Astrocyte (in vitro differentiated cells and primary cell): ENCODE measurements around the gene PHKA2. TPM values are rescaled to one million over a fixed set of nuclear protein-coding genes. Genes with fewer than 3 reads are reported as not detected.
"Not testable (repeated sequence)": the region's sequence is repeated elsewhere in the genome, so short reads cannot be mapped to it uniquely, and the experiment has no call there.

Experiments used
- DNase-seq: peaks from one replicate; pipeline ENCODE4 v3.0.0-alpha.2; 2010; ENCODE audit warnings: low read depth
- FAIRE-seq: peaks from 2 replicates; lab custom pipeline; 2011; peaks lifted over from hg19 to GRCh38; lab: Jason Lieb, UNC
- H2AFZ ChIP-seq: 2 replicates; pipeline ENCODE4 v1.6.0; 2012; ENCODE audit warnings: low read depth, low read length, inconsistent platforms
- H3K27ac ChIP-seq: 2 replicates; pipeline ENCODE4 v1.5.1; 2011; ENCODE audit warnings: low read depth, low read length, inconsistent platforms
- H3K27me3 ChIP-seq: 2 replicates; pipeline ENCODE4 v1.6.0; 2011; ENCODE audit warnings: low read length, inconsistent platforms; ENCODE audit not compliant: insufficient read depth
- H3K36me3 ChIP-seq: 2 replicates; pipeline ENCODE4 v1.5.1; 2011; ENCODE audit warnings: low read length, inconsistent platforms; ENCODE audit not compliant: insufficient read depth
- H3K4me1 ChIP-seq: 2 replicates; pipeline ENCODE4 v1.5.1; 2011; ENCODE audit warnings: low read length, inconsistent platforms; ENCODE audit not compliant: insufficient read depth
- H3K4me2 ChIP-seq: 2 replicates; pipeline ENCODE4 v1.6.0; 2012; ENCODE audit warnings: low read length, inconsistent platforms
- H3K4me3 ChIP-seq: 2 replicates; pipeline ENCODE4 v1.5.1; 2011; ENCODE audit warnings: low read depth, mild to moderate bottlenecking, low read length, inconsistent platforms; ENCODE audit not compliant: insufficient read depth
- H3K79me2 ChIP-seq: 2 replicates; pipeline ENCODE4 v1.6.0; 2012; ENCODE audit warnings: mild to moderate bottlenecking, low read length, inconsistent platforms; ENCODE audit not compliant: insufficient read depth
- H3K9ac ChIP-seq: 2 replicates; pipeline ENCODE4 v1.6.0; 2012; ENCODE audit warnings: mild to moderate bottlenecking, low read length, inconsistent platforms
- H3K9me3 ChIP-seq: 2 replicates; pipeline ENCODE4 v1.5.1; 2012; ENCODE audit warnings: low read depth, mild to moderate bottlenecking, low read length, inconsistent platforms; ENCODE audit not compliant: insufficient read depth
- H4K20me1 ChIP-seq: 2 replicates; pipeline ENCODE4 v1.6.0; 2012; ENCODE audit warnings: low read length, inconsistent platforms; ENCODE audit not compliant: insufficient read depth
- H3K27ac Mint-ChIP-seq: one replicate; pipeline ENCODE4 v1.8.0; 2021; ENCODE audit warnings: mild to moderate bottlenecking, mixed read lengths; ENCODE audit not compliant: unreplicated experiment
- H3K27me3 Mint-ChIP-seq: one replicate; pipeline ENCODE4 v1.8.0; 2021; ENCODE audit warnings: low read depth, mixed read lengths; ENCODE audit not compliant: unreplicated experiment
- H3K36me3 Mint-ChIP-seq: one replicate; pipeline ENCODE4 v1.8.0; 2021; ENCODE audit warnings: low read depth, mixed read lengths; ENCODE audit not compliant: unreplicated experiment
- H3K4me1 Mint-ChIP-seq: one replicate; pipeline ENCODE4 v1.8.0; 2021; ENCODE audit warnings: low read depth, mixed read lengths; ENCODE audit not compliant: unreplicated experiment
- H3K4me3 Mint-ChIP-seq: one replicate; pipeline ENCODE4 v1.8.0; 2021; ENCODE audit warnings: mild to moderate bottlenecking, moderate library complexity, mixed read lengths; ENCODE audit not compliant: unreplicated experiment
- H3K9me3 Mint-ChIP-seq: one replicate; pipeline ENCODE4 v1.8.0; 2021; ENCODE audit warnings: mild to moderate bottlenecking, mixed read lengths; ENCODE audit not compliant: unreplicated experiment
- CTCF ChIP-seq: IDR thresholded peaks from 2 replicates; pipeline ENCODE4 v1.5.1; 2011; ENCODE audit warnings: low read depth, mild to moderate bottlenecking, inconsistent platforms, low read length, moderate library complexity; ENCODE audit not compliant: insufficient read depth
- EZH2 ChIP-seq: IDR thresholded peaks from 2 replicates; pipeline ENCODE4 v1.6.1; 2012; ENCODE audit warnings: mild to moderate bottlenecking, low read length, inconsistent platforms; ENCODE audit not compliant: insufficient read depth
- total RNA-seq: library from RNA; stranded (reverse); gene quantifications from 2 replicates; pipeline ENCODE4 v1.2.1, GENCODE V29; 2021

The PHKA2 gene
- total RNA-seq, 1 donor from 2014 or later, result 12.4 TPM

DNA sequence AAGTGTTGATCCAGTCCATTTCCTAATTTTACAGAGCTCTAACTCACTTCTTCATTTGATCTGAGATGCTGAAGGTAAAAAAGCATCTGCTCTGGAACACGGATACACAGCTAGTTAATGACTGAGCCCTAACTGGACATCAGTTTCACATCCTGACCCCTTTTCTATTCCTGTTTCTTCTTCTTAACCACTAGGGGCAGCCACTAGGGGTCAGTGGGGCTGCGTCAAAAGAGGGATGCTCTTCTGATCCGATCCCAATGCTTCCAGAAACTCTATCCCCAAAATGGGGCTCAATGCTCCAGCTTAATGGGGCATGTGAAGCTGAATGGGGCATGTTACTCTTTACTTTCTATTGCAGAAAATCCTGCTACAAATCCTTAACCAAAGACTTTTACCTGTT lies 33.4 kb upstream of the PHKA2 start:
- H2AFZ ChIP-seq, result no peak overlapping the region
- Mint-ChIP-seq H3K4me1 (no peaks in the 10 kb centered on the region), H3K9me3 (no peaks in the 10 kb centered on the region), H3K27me3 (peaks cover 1% of the 10 kb centered on the region), H3K27ac (no peak overlapping the region), H3K36me3 (peaks cover 3% of the 10 kb centered on the region), H3K4me3 (no peak overlapping the region)
- H3K4me1 ChIP-seq, result no peaks in the 10 kb centered on the region
- H3K4me3 ChIP-seq, result no peak overlapping the region
- no peak for DNase-seq
- H4K20me1 ChIP-seq, result no peaks in the 10 kb centered on the region
- no peaks in the 10 kb centered on the region for H3K36me3 ChIP-seq
- H3K79me2 ChIP-seq, result no peaks in the 10 kb centered on the region
- TF ChIP-seq EZH2, result no peak
- peak; percentile 33 for TF ChIP-seq CTCF
- no peak overlapping the region for H3K9ac ChIP-seq
- FAIRE-seq, result peak; percentile 85
- H3K27me3 ChIP-seq, result no peaks in the 10 kb centered on the region
- H3K27ac ChIP-seq, result no peak overlapping the region
- no peak overlapping the region for H3K4me2 ChIP-seq
- no peaks in the 10 kb centered on the region for H3K9me3 ChIP-seq

DNA sequence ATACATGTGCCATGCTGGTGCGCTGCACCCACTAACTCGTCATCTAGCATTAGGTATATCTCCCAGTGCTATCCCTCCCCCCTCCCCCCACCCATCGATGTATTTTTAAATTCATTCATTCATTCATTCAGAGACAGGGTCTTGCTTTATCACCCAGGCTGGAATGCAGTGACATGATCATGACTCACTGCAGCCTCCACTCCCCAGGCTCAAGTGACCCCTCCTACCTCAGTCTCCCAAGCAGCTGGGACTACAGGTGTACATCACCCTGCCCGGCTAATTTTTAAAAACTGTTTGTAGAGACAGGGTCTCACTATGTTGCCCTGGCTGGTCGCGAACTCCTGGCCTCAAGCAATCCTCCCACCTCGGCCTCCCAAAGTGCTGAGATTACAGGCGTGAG lies 32.7 kb upstream of the PHKA2 start:
- H4K20me1 ChIP-seq, H3K9me3 Mint-ChIP-seq, H3K27ac Mint-ChIP-seq, H3K9ac ChIP-seq, H3K27me3 ChIP-seq, FAIRE-seq, H3K27me3 Mint-ChIP-seq, H3K79me2 ChIP-seq, H3K36me3 ChIP-seq, H3K9me3 ChIP-seq, H3K36me3 Mint-ChIP-seq, DNase-seq, H3K4me1 Mint-ChIP-seq, H3K27ac ChIP-seq, H3K4me1 ChIP-seq, H3K4me3 Mint-ChIP-seq, H3K4me3 ChIP-seq, H3K4me2 ChIP-seq, H2AFZ ChIP-seq: not testable (repeated sequence)

DNA sequence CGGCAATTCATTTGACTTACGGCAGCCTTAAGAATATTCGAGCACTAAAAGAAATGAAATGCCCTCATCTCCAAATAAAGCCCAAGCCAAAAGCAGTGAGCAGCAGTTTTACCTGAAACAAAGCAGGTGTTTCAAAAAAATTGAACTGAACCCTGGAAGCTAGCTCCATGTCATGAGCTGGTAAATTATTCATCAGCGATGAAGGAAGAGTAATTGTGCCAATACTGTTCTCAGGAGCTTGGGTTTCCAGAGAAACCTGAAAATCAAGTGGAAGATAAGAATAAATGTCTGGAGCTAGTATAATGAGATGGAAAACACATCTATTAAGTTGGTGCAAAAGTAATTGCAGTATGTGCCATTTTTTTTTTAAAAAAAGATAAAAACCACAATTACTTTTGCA lies 24.0 kb upstream of the PHKA2 start:
- no peak overlapping the region for H2AFZ ChIP-seq
- DNase-seq (no peak), FAIRE-seq (no peak)
- H3K27ac ChIP-seq, result no peak overlapping the region
- H3K4me1 ChIP-seq, result no peaks in the 10 kb centered on the region
- H3K4me3 ChIP-seq, result no peak overlapping the region
- H3K27me3 ChIP-seq, result no peaks in the 10 kb centered on the region
- H3K4me1 Mint-ChIP-seq, result no peaks in the 10 kb centered on the region
- TF ChIP-seq CTCF (no peak), EZH2 (no peak)
- no peaks in the 10 kb centered on the region for H3K36me3 Mint-ChIP-seq
- H3K9me3 ChIP-seq, result no peaks in the 10 kb centered on the region
- no peaks in the 10 kb centered on the region for H4K20me1 ChIP-seq
- no peaks in the 10 kb centered on the region for H3K27me3 Mint-ChIP-seq
- H3K4me3 Mint-ChIP-seq, result no peak overlapping the region
- no peak overlapping the region for H3K9ac ChIP-seq
- H3K79me2 ChIP-seq, result no peaks in the 10 kb centered on the region
- no peak overlapping the region for H3K27ac Mint-ChIP-seq
- no peaks in the 10 kb centered on the region for H3K9me3 Mint-ChIP-seq
- no peak overlapping the region for H3K4me2 ChIP-seq
- no peaks in the 10 kb centered on the region for H3K36me3 ChIP-seq
